KMS-11 (cell line): Measurements from ENCODE around the gene NECTIN1.

Experiments
- H2AFZ ChIP-seq: fragments of 200-600 bp; sonication (generic); 2 replicates; pipeline ENCODE4 v1.6.1; 2016; ENCODE audit warnings: antibody characterized with exemption, mixed run types, low read depth
- H3K27ac ChIP-seq: fragments of 200-600 bp; sonication (generic); 2 replicates; pipeline ENCODE4 v1.6.1; 2016; ENCODE audit warnings: mild to moderate bottlenecking, mixed run types
- H3K27me3 ChIP-seq: fragments of 200-600 bp; sonication (generic); 2 replicates; pipeline ENCODE4 v1.6.1; 2017; ENCODE audit warnings: mild to moderate bottlenecking, low read depth, mixed run types, moderate library complexity; ENCODE audit not compliant: insufficient read depth
- H3K36me3 ChIP-seq: fragments of 200-600 bp; sonication (generic); 2 replicates; pipeline ENCODE4 v1.6.1; 2017; ENCODE audit warnings: mild to moderate bottlenecking, mixed run types; ENCODE audit not compliant: insufficient read depth
- H3K4me1 ChIP-seq: fragments of 200-600 bp; sonication (generic); 2 replicates; pipeline ENCODE4 v1.6.1; 2016; ENCODE audit warnings: mild to moderate bottlenecking, low read depth, mixed run types; ENCODE audit not compliant: poor library complexity, severe bottlenecking
- H3K4me2 ChIP-seq: fragments of 200-600 bp; sonication (generic); 2 replicates; pipeline ENCODE4 v1.7.0; 2016; ENCODE audit warnings: mild to moderate bottlenecking, mixed run types
- H3K4me3 ChIP-seq: fragments of 200-600 bp; sonication (generic); IDR thresholded peaks from 2 replicates; pipeline ENCODE4 v1.6.1; 2017; ENCODE audit warnings: low read depth, low read length, mixed read lengths; ENCODE audit not compliant: insufficient read depth
- H3K79me2 ChIP-seq: fragments of 200-600 bp; sonication (generic); 2 replicates; pipeline ENCODE4 v1.6.1; 2016; ENCODE audit warnings: low read depth, mixed run types; ENCODE audit not compliant: insufficient read depth
- H3K9ac ChIP-seq: fragments of 200-600 bp; sonication (generic); 2 replicates; pipeline ENCODE4 v1.6.1; 2016; ENCODE audit warnings: mild to moderate bottlenecking, mixed run types
- H4K20me1 ChIP-seq: fragments of 200-600 bp; sonication (generic); 2 replicates; pipeline ENCODE4 v1.6.1; 2016; ENCODE audit warnings: mild to moderate bottlenecking, mixed run types; ENCODE audit not compliant: insufficient read depth
- TF ChIP-seq, protein P1 (sequence below): fragments of 200-600 bp; sonication (generic); conservative IDR thresholded peaks from 2 replicates; pipeline ENCODE4 v1.6.1; 2017; ENCODE audit warnings: low read depth, mild to moderate bottlenecking, antibody characterized with exemption, low read length, moderate library complexity, mixed read lengths

NECTIN1 gene

GRCh38 chr11:119666463-119667131, 62.4 kb downstream of the NECTIN1 start:
- Histone ChIP-seq H3K79me2 (no peaks in the 10 kb centered on the region), H3K4me2 (no peak overlapping the region), H3K27me3 (no peaks in the 10 kb centered on the region), H3K9ac (no peak overlapping the region), H3K4me3 (no peak overlapping the region), H3K27ac (no peak overlapping the region), H3K4me1 (peaks cover under 1% of the 10 kb centered on the region), H2AFZ (no peak overlapping the region), H4K20me1 (no peaks in the 10 kb centered on the region), H3K36me3 (no peaks in the 10 kb centered on the region)
- TF ChIP-seq, protein P1, sequence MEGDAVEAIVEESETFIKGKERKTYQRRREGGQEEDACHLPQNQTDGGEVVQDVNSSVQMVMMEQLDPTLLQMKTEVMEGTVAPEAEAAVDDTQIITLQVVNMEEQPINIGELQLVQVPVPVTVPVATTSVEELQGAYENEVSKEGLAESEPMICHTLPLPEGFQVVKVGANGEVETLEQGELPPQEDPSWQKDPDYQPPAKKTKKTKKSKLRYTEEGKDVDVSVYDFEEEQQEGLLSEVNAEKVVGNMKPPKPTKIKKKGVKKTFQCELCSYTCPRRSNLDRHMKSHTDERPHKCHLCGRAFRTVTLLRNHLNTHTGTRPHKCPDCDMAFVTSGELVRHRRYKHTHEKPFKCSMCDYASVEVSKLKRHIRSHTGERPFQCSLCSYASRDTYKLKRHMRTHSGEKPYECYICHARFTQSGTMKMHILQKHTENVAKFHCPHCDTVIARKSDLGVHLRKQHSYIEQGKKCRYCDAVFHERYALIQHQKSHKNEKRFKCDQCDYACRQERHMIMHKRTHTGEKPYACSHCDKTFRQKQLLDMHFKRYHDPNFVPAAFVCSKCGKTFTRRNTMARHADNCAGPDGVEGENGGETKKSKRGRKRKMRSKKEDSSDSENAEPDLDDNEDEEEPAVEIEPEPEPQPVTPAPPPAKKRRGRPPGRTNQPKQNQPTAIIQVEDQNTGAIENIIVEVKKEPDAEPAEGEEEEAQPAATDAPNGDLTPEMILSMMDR, result peak; percentile 76

DNA sequence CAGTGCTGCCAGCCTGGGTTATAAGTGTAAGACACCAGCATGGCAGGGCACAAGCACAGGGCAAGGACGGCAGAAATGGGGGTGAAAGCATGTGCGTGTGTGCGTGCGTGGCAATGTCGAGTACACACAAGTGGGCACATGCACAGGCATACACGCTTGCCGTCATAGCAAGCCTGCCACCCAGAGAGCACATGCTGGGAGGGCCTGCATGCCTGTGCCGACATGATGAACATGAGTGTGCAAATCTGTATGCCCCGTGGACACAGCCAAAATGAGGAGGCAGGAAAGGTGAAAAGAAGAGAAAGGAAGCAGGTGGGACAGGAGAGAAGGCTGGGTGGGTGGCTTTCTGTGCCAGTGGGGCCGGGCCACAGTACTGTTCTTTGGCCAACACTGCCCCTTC, 62.9 kb downstream of the NECTIN1 start:
- Histone ChIP-seq H4K20me1 (no peaks in the 10 kb centered on the region), H3K36me3 (no peaks in the 10 kb centered on the region), H3K79me2 (no peaks in the 10 kb centered on the region), H2AFZ (no peak overlapping the region), H3K27ac (no peak overlapping the region), H3K4me3 (no peak overlapping the region), H3K27me3 (no peaks in the 10 kb centered on the region), H3K9ac (no peak overlapping the region), H3K4me2 (no peak overlapping the region), H3K4me1 (no peaks in the 10 kb centered on the region)
- TF ChIP-seq, protein P1, result no peak

- Histone ChIP-seq H3K4me3 (no peak overlapping the region), H3K4me2 (no peak overlapping the region), H3K9ac (no peak overlapping the region), H3K36me3 (no peaks in the 10 kb centered on the region), H2AFZ (no peak overlapping the region), H3K27ac (no peak overlapping the region), H3K27me3 (no peaks in the 10 kb centered on the region), H3K79me2 (no peaks in the 10 kb centered on the region), H4K20me1 (no peaks in the 10 kb centered on the region), H3K4me1 (no peaks in the 10 kb centered on the region)
- TF ChIP-seq, protein P1, result no peak
Measured at GRCh38 chr11:119664701-119665420, 64.1 kb downstream of the NECTIN1 start.

- Histone ChIP-seq H4K20me1 (no peaks in the 10 kb centered on the region), H3K27me3 (no peaks in the 10 kb centered on the region), H2AFZ (no peak overlapping the region), H3K27ac (no peak overlapping the region), H3K79me2 (no peaks in the 10 kb centered on the region), H3K4me3 (no peak overlapping the region), H3K36me3 (no peaks in the 10 kb centered on the region), H3K4me1 (no peaks in the 10 kb centered on the region), H3K4me2 (no peak overlapping the region), H3K9ac (no peak overlapping the region)
- TF ChIP-seq, protein P1, result no peak
Measured at GRCh38 chr11:119664063-119664572, 64.9 kb downstream of the NECTIN1 start.
